ENCODE data around the gene ATP6V0E1. TPM values are rescaled to one million over a fixed set of nuclear protein-coding genes. Genes with fewer than 3 reads are reported as not detected.

ATP6V0E1 gene
- polyA plus RNA-seq, 1 donor from 2014 or later, result 53.0 TPM

DNA sequence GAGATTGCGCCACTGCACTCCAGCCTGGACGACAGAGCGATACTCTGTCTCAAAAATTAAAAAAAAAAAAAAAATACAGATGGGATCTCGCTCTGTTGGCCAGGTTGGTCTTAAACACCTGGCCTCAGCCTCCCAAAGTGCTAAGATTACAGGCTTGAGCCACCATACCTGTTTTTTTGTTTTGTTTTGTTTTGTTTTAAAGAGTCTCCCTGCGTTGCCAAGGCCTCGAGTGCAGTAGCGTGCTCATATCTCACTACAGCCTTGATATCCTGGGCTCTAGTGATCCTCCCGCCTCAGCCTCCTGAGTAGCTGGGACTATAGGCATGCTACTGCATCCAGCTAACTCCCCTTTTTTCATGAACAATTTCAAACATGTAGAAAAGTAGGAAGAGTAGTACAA is 7.2 kb downstream of the ATP6V0E1 start:
- Histone ChIP-seq H3K79me2 (replicated peaks; ENCODE audit: insufficient read depth, low read length) (peaks cover 21% of the 10 kb centered on the region), H3K9me3 (ENCODE audit: low read length) (no peaks in the 10 kb centered on the region), H2AFZ (ENCODE audit: low read depth, low read length) (no peak overlapping the region), H3K9ac (ENCODE audit: low read length) (no peak overlapping the region), H3K27ac (ENCODE audit: low read length) (no peak overlapping the region), H4K20me1 (ENCODE audit: insufficient read depth) (no peaks in the 10 kb centered on the region), H3K4me2 (ENCODE audit: low read length) (no peak overlapping the region), H3K27me3 (ENCODE audit: insufficient read depth, low read depth, low read length) (no peaks in the 10 kb centered on the region), H3K36me3 (ENCODE audit: insufficient read depth, low read length) (no peaks in the 10 kb centered on the region), H3K9me2 (ENCODE audit: insufficient read depth, low read length) (no peaks in the 10 kb centered on the region), H3F3A (ENCODE audit: insufficient read depth, low read length, poor library complexity, severe bottlenecking) (no peaks in the 10 kb centered on the region), H3K4me3 (ENCODE audit: low read length) (no peak overlapping the region)
- no peak for TF ChIP-seq TAF1 (IDR thresholded peaks at IDR 0.05; ENCODE audit: low read depth)
- TF ChIP-seq EP300 (conservative IDR thresholded peaks at IDR 0.05; ENCODE audit: poor library complexity, severe bottlenecking), result no peak
- TF ChIP-seq EZH2 (IDR thresholded peaks at IDR 0.05; ENCODE audit: borderline replicate concordance, insufficient read depth, low read length, poor library complexity, severe bottlenecking), result no peak
- TF ChIP-seq, protein P1, sequence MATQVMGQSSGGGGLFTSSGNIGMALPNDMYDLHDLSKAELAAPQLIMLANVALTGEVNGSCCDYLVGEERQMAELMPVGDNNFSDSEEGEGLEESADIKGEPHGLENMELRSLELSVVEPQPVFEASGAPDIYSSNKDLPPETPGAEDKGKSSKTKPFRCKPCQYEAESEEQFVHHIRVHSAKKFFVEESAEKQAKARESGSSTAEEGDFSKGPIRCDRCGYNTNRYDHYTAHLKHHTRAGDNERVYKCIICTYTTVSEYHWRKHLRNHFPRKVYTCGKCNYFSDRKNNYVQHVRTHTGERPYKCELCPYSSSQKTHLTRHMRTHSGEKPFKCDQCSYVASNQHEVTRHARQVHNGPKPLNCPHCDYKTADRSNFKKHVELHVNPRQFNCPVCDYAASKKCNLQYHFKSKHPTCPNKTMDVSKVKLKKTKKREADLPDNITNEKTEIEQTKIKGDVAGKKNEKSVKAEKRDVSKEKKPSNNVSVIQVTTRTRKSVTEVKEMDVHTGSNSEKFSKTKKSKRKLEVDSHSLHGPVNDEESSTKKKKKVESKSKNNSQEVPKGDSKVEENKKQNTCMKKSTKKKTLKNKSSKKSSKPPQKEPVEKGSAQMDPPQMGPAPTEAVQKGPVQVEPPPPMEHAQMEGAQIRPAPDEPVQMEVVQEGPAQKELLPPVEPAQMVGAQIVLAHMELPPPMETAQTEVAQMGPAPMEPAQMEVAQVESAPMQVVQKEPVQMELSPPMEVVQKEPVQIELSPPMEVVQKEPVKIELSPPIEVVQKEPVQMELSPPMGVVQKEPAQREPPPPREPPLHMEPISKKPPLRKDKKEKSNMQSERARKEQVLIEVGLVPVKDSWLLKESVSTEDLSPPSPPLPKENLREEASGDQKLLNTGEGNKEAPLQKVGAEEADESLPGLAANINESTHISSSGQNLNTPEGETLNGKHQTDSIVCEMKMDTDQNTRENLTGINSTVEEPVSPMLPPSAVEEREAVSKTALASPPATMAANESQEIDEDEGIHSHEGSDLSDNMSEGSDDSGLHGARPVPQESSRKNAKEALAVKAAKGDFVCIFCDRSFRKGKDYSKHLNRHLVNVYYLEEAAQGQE (IDR thresholded peaks at IDR 0.05; ENCODE audit: borderline replicate concordance), result no peak
- TF ChIP-seq SMC3 (conservative IDR thresholded peaks at IDR 0.05; ENCODE audit: poor library complexity), result no peak

DNA sequence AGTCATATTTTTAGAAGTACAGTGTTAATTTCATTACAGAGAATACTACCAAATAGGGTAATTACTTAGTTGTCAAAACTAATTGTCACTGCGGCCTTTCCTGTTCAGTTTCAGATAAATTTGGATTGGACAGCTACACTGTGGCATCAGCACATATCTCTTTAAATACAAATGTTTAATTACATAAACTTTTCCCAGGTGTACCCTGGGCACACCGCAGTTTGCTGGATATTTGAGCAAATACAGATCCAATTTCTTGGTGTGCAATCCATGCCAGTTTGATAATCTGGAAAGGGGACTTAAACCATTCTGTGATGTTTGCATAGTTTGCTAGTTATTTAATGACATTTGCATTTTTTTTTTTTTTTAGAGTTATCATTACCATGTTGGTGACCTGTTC is 10.8 kb downstream of the ATP6V0E1 start:
- H3K36me3 ChIP-seq (ENCODE audit: insufficient read depth, low read length), result no peaks in the 10 kb centered on the region
- H3K9me2 ChIP-seq (ENCODE audit: insufficient read depth, low read length), result no peaks in the 10 kb centered on the region
- H3K27ac ChIP-seq (ENCODE audit: low read length), result no peak overlapping the region
- H3K79me2 ChIP-seq (replicated peaks; ENCODE audit: insufficient read depth, low read length), result peaks cover 5% of the 10 kb centered on the region
- H3K9me3 ChIP-seq (ENCODE audit: low read length), result no peaks in the 10 kb centered on the region
- no peaks in the 10 kb centered on the region for H3F3A ChIP-seq (ENCODE audit: insufficient read depth, low read length, poor library complexity, severe bottlenecking)
- H4K20me1 ChIP-seq (ENCODE audit: insufficient read depth), result no peaks in the 10 kb centered on the region
- H3K4me3 ChIP-seq (ENCODE audit: low read length), result no peak overlapping the region
- H2AFZ ChIP-seq (ENCODE audit: low read depth, low read length), result no peak overlapping the region
- no peak overlapping the region for H3K4me2 ChIP-seq (ENCODE audit: low read length)
- H3K9ac ChIP-seq (ENCODE audit: low read length), result no peak overlapping the region
- no peaks in the 10 kb centered on the region for H3K27me3 ChIP-seq (ENCODE audit: insufficient read depth, low read depth, low read length)
- TF ChIP-seq RAD21 (conservative IDR thresholded peaks at IDR 0.05), result no peak
- TF ChIP-seq, protein P2, sequence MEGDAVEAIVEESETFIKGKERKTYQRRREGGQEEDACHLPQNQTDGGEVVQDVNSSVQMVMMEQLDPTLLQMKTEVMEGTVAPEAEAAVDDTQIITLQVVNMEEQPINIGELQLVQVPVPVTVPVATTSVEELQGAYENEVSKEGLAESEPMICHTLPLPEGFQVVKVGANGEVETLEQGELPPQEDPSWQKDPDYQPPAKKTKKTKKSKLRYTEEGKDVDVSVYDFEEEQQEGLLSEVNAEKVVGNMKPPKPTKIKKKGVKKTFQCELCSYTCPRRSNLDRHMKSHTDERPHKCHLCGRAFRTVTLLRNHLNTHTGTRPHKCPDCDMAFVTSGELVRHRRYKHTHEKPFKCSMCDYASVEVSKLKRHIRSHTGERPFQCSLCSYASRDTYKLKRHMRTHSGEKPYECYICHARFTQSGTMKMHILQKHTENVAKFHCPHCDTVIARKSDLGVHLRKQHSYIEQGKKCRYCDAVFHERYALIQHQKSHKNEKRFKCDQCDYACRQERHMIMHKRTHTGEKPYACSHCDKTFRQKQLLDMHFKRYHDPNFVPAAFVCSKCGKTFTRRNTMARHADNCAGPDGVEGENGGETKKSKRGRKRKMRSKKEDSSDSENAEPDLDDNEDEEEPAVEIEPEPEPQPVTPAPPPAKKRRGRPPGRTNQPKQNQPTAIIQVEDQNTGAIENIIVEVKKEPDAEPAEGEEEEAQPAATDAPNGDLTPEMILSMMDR (IDR thresholded peaks at IDR 0.05; ENCODE audit: poor library complexity, severe bottlenecking), result no peak
- TF ChIP-seq, protein P1 (IDR thresholded peaks at IDR 0.05; ENCODE audit: borderline replicate concordance), result no peak
- TF ChIP-seq TAF1 (IDR thresholded peaks at IDR 0.05; ENCODE audit: low read depth), result no peak
- no peak for TF ChIP-seq SMC3 (conservative IDR thresholded peaks at IDR 0.05; ENCODE audit: poor library complexity)
- no peak for TF ChIP-seq MXI1 (conservative IDR thresholded peaks at IDR 0.05; ENCODE audit: poor library complexity, severe bottlenecking)
- no peak for TF ChIP-seq POLR2AphosphoS5 (IDR thresholded peaks at IDR 0.05)
- TF ChIP-seq EP300 (conservative IDR thresholded peaks at IDR 0.05; ENCODE audit: poor library complexity, severe bottlenecking), result no peak
- TF ChIP-seq EZH2 (IDR thresholded peaks at IDR 0.05; ENCODE audit: borderline replicate concordance, insufficient read depth, low read length, poor library complexity, severe bottlenecking), result no peak
